HG02623 (cell line): ENCODE results near the gene BOC.

Experiments used
- ATAC-seq: cut with Tn5 transposase; IDR thresholded peaks from one replicate; pipeline ENCODE4 v1.9.1; 2021; ENCODE audit warnings: moderate library complexity; ENCODE audit not compliant: unreplicated experiment

Gene BOC

DNA sequence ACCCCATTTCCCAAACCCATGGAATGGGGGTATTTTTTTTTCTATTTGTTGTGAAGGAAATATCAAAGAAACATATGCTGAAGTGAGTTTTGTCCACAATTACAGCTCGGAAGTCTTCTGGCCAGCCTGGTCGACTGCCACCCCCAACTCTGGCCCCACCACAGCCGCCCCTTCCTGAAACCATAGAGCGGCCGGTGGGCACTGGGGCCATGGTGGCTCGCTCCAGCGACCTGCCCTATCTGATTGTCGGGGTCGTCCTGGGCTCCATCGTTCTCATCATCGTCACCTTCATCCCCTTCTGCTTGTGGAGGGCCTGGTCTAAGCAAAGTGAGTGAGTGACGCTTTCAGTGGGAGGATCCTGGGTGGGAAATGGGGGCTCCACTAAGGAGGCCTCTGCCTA, 71.9 kb downstream of the BOC start:
- ATAC-seq, result no peak

GRCh38 chr3:113284453-113285050, 73.2 kb downstream of the BOC start:
- no peak for ATAC-seq

DNA sequence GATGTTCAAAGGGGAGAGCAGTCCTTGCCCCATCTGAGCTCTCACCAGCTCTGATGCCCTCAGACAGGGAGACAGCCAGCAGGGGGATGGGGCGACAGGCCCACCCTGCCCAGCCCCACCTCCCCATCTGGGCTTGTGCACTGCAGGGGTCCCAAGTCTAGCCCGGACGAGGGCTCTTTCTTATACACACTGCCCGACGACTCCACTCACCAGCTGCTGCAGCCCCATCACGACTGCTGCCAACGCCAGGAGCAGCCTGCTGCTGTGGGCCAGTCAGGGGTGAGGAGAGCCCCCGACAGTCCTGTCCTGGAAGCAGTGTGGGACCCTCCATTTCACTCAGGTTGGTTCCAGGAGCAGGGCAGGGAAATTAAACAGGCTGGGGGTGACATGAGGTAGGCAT, 73.9 kb downstream of the BOC start:
- ATAC-seq, result no peak

DNA sequence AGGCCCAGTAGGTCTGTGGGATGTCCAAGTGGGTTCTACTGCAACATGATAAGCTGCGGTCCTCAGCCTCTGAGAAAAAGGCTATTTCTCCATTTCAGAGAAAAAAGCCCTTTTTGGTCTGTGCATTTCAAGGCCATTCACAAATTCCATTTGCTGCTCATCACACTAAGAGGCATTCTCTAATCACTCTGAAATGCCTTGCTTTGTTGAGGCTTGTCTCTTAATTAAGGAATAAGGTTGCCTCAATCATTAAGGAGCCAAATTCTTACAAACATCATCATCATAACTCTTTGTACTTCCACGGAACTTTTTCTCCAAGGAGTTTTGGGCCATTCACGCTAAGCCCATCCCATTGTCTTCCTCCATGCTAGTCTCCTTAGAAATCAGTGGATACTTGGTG, 74.4 kb downstream of the BOC start:
- ATAC-seq, result no peak

DNA sequence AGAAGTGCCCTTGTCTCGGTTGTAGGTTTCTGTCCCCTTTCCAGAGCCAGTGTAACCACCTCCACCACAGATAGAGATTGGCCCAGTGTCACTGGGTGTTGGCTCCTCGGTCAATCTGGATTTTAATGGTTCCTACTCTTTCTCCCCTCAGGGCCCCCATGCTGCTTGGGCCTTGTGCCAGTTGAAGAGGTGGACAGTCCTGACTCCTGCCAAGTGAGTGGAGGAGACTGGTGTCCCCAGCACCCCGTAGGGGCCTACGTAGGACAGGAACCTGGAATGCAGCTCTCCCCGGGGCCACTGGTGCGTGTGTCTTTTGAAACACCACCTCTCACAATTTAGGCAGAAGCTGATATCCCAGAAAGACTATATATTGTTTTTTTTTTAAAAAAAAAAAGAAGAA, 75.2 kb downstream of the BOC start:
- ATAC-seq, result no peak

- no peak for ATAC-seq
Measured at GRCh38 chr3:113287111-113287802, 75.9 kb downstream of the BOC start.

DNA sequence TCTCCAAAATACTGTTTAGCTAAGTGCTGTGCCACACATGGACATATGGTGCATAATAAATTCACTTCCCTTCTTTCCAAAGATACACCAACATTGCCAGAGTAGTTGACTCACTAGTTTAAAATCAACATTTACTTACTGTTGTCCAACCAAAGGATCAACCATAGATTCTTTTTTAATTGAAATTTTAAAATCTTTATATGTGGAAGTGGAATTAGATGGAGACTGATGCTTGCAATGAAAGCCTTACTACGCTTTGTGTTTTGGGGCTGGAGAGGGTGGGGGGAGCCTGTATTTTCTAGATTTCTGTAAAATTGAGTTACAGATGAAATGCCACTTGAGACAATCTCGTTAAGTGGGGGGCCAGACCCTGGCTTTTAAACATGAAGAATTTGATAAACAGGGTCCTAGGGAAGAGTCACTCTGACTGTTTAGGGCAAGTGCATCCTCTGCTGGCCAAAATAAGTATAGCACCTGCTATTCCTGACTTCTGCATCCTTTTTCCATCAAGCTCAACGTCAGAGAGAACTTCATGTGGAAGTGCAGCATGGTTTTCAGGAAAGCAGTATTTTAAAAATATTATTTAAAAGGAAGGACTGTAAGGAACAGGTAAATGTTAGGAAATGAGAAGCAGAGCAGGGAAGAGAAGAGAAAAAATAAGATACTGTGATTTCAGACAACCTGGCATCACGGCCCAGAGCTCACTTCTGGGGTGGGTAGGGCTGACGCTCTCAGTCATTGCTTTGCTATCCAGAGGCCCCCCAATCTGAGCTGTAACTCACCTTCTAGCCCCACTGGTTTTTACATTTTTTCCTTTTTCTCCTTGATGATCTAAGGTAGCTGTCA, 76.7 kb downstream of the BOC start:
- no peak for ATAC-seq

- no peak for ATAC-seq
Measured at GRCh38 chr3:113288881-113289280, 77.5 kb downstream of the BOC start.

DNA sequence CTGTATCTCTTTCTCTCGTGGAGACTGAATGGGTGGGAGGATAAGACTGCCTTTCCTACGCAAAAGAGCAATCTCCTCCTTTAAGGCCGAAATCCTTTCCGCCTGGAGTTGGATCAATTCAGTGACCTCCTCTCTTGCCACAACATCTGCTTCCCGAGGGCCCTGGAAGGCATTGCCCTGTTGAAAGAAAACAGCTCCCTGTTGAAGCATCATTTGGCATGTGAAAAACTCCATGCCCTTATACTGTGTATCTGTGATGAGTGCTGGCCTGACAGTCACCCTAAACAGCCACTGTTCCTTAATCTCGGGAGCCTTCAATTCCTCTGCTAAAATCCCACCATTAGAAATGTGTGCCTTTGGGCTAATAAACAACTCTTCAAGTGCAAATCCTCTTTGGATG, 80.2 kb downstream of the BOC start:
- no peak for ATAC-seq

DNA sequence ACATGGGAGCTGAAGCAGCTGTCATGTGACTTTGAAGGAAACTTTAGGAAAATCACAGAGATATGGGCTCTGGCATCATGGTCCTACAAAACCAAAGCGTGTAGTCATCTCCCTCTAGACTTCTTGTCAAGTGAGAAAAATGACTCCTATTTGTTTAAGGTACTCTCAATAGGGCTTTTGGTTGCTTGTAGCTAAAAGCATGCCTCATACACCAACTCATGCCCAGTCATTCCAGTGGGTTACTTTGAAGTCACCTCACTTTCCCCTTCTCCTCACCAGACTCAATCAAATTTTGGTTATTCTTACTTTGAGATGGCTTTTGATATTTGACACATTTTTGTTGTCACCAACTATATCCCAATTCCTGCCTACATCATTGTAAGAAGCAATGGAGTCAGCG, 81.6 kb downstream of the BOC start:
- no peak for ATAC-seq

- no peak for ATAC-seq
Measured at GRCh38 chr3:113293348-113293747, 82.0 kb downstream of the BOC start.

GRCh38 chr3:113295463-113295862, 84.1 kb downstream of the BOC start:
- ATAC-seq, result no peak

- no peak for ATAC-seq
Measured at GRCh38 chr3:113297287-113297686, 85.9 kb downstream of the BOC start.

DNA sequence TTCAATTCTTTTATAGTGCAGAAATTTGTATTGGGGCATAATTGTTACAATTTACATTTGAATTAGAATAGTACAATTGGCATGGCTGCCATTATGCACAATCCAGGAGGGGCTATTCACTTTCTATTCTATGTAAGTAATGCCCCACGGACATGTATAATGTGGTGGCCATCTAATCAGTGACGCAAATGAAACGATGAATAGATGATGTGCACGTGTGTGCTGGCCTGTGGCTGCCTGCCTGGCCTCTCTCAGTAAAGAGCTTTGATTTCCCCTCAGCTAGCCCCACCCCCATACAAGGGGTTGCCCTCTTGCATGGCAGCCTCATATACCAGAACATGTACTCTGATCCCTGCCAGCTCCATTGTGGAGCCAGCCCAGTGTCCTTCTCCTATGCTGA, 86.5 kb downstream of the BOC start:
- ATAC-seq, result no peak

GRCh38 chr3:113300596-113300995, 89.2 kb downstream of the BOC start:
- no peak for ATAC-seq

- ATAC-seq, result no peak
Measured at GRCh38 chr3:113304102-113304501, 92.7 kb downstream of the BOC start.

- ATAC-seq, result no peak
Measured at GRCh38 chr3:113304856-113305540, 93.6 kb downstream of the BOC start.

DNA sequence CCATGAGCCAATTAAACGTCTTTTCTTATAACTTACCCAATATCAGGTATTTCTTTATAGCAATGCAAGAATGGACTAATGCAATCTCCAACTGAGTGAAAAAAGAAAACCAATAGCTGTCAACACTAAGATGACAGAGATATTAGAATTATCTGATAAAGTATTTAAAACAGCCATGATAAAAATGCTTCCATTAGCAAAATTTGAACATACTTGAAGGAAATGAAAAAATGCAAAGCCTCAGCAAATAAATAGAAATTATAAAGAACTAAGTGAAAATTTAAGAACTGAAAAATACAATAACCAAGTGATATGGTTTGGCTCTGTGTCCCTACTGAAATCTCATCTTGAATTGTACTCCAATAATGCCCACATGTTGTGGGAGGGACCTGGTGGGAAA, 99.6 kb downstream of the BOC start:
- no peak for ATAC-seq

DNA sequence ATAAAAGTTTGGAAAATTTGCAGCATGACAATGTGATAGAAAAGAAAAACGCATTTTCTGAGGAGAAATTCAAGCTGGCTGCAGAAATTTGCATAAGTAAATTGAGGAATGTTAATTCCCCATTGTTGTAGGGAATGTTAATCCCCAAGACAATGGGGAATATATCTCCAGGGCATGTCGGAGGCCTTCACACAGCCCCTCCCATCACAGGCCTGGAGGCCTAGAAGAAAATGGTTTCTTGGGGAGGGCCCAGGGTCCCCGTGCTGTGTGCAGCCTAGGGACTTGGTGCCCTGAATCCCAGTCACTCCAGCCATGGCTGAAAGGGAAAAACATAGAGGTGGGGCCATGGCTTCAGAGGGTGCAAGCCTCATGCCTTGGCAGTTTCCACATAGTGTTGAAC, 101.1 kb downstream of the BOC start:
- ATAC-seq, result no peak

GRCh38 chr3:113314923-113315322, 103.6 kb downstream of the BOC start:
- ATAC-seq, result no peak

DNA sequence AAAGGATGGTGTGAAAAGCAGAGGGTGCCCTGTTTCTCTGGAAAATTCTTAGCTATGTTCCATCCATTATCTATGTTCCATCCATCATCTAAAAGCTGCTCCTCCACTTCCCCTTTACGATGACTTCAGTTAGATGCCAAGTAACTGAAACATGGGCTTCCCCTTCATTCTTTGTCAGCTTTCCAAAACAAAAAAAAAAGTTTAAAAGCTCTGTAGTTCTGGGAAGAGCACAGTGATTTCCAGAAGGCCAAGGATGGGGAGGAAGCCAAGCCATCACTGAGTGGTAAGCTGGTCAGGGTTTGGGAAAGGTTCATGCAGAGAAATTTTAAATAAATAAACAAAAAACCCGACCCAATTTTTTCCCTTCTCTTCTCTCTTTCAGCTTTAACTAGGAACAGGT, 118.4 kb downstream of the BOC start:
- ATAC-seq, result no peak

DNA sequence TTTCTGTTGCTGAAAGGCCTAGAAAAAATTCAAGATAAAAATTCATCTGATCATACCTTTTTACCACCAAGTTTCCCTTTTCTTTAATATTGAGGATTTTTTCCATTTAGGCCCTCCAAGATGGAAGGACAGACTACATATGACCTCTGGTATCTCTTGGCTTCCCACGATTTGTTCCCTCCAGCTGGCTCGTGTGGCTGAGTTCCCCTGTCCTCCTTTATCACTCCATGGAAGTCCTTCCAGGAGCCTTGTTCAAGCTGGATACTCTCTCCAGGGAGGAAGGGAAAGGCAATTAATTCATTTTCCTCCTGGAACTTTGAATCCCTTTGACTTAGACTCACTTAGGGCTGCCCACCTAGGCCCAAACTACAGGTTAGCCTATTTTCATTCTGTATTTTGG, 119.4 kb downstream of the BOC start:
- no peak for ATAC-seq
